PC-3 (cell line): ENCODE results near the gene SLC25A30.

Experiments used
- CTCF ChIP-seq: fragments of 300-600 bp; sonication (generic); conservative IDR thresholded peaks from 2 replicates; pipeline ENCODE4 v1.5.1; 2017; ENCODE audit warnings: antibody characterized with exemption, low read depth, mild to moderate bottlenecking, low read length
- EZH2 ChIP-seq: fragments of 300-600 bp; sonication (generic); IDR thresholded peaks from one replicate; pipeline ENCODE4 v1.6.1; 2017; ENCODE audit warnings: antibody characterized with exemption, mild to moderate bottlenecking, low read length; ENCODE audit not compliant: unreplicated experiment
- EZH2phosphoT487 ChIP-seq: fragments of 300-600 bp; sonication (generic); IDR thresholded peaks from 2 replicates; pipeline ENCODE4 v1.6.1; 2018; ENCODE audit warnings: mild to moderate bottlenecking, antibody characterized with exemption, low read length, borderline replicate concordance

- no peak for TF ChIP-seq EZH2
- TF ChIP-seq EZH2phosphoT487 = no peak
- no peak for TF ChIP-seq CTCF
Measured at GRCh38 chr13:45369116-45369515, 49.1 kb downstream of the SLC25A30 start.
